Mesenchymal stem cell (in vitro differentiated cells and primary cell): ENCODE measurements around the gene CYP4A22.
A peak's percentile ranks its signal among the peaks of the same experiment; 100 is the strongest.
"Not testable (repeated sequence)": the region's sequence is repeated elsewhere in the genome, so short reads cannot be mapped to it uniquely, and the experiment has no call there.

Experiments
- DNase-seq: peaks from one replicate; pipeline ENCODE4 v3.0.0-alpha.2; 2013
- H2AFZ ChIP-seq: one replicate; pipeline ENCODE4 v1.6.1; 2013; ENCODE audit warnings: low read depth, mild to moderate bottlenecking, control low read depth, inconsistent platforms, low read length, moderate library complexity
- H2AK5ac ChIP-seq: 2 replicates; pipeline ENCODE4 v1.6.1; 2013; ENCODE audit warnings: low read length, moderate library complexity, mild to moderate bottlenecking, inconsistent platforms; ENCODE audit not compliant: severe bottlenecking
- H2BK120ac ChIP-seq: one replicate; pipeline ENCODE4 v1.6.1; 2013; ENCODE audit warnings: low read depth, mild to moderate bottlenecking, inconsistent platforms, low read length, moderate library complexity
- H2BK12ac ChIP-seq, 2 experiments: one replicate each; pipeline ENCODE4 v1.6.1; 2013; ENCODE audit warnings: inconsistent platforms in 2 of 2, low read length in 2 of 2, mild to moderate bottlenecking in 2 of 2, moderate library complexity in 2 of 2, control low read depth in 1 of 2
- H2BK15ac ChIP-seq: one replicate; pipeline ENCODE4 v1.6.1; 2013; ENCODE audit warnings: mild to moderate bottlenecking, low read depth, inconsistent platforms; ENCODE audit not compliant: poor library complexity, severe bottlenecking
- H2BK5ac ChIP-seq: 2 replicates; pipeline ENCODE4 v1.6.1; 2013; ENCODE audit warnings: low read depth, mild to moderate bottlenecking, low read length, control low read depth, inconsistent platforms; ENCODE audit not compliant: poor library complexity, severe bottlenecking
- H3K14ac ChIP-seq, 2 experiments: one replicate each; pipeline ENCODE4 v1.6.1; 2013; ENCODE audit warnings: inconsistent platforms in 2 of 2, low read length in 2 of 2, control low read depth in 1 of 2, mild to moderate bottlenecking in 1 of 2, moderate library complexity in 1 of 2
- H3K18ac ChIP-seq, 2 experiments: one replicate each; pipeline ENCODE4 v1.6.1; 2013; ENCODE audit warnings: inconsistent platforms in 2 of 2, low read length in 2 of 2, control low read depth in 1 of 2, low read depth in 1 of 2, mild to moderate bottlenecking in 1 of 2
- H3K23ac ChIP-seq, 2 experiments: one replicate each; pipeline ENCODE4 v1.6.1; 2013; ENCODE audit warnings: inconsistent platforms in 2 of 2, low read length in 2 of 2, mild to moderate bottlenecking in 2 of 2, moderate library complexity in 2 of 2, control low read depth in 1 of 2
- H3K27ac ChIP-seq: 2 replicates; pipeline ENCODE4 v1.5.1; 2013; ENCODE audit warnings: mild to moderate bottlenecking, moderate library complexity, low read length, control low read depth, inconsistent platforms; ENCODE audit not compliant: poor library complexity, severe bottlenecking
- H3K27me3 ChIP-seq, 2 experiments: 2 replicates each; pipeline versions ENCODE4 v1.6.1 to v1.7.0; 2013; ENCODE audit warnings: low read length in 2 of 2, mild to moderate bottlenecking in 2 of 2, moderate library complexity in 2 of 2, control low read depth in 1 of 2, inconsistent platforms in 1 of 2; ENCODE audit not compliant: control insufficient read depth in 1 of 2, insufficient read depth in 1 of 2
- H3K36me3 ChIP-seq, 2 experiments: 2 replicates each; pipeline versions ENCODE4 v1.6.1 to v1.7.0; 2013; ENCODE audit warnings: low read length in 2 of 2, control low read depth in 1 of 2, inconsistent platforms in 1 of 2, low read depth in 1 of 2, mild to moderate bottlenecking in 1 of 2; ENCODE audit not compliant: insufficient read depth in 2 of 2, control insufficient read depth in 1 of 2
- H3K4ac ChIP-seq, 2 experiments: one replicate each; pipeline ENCODE4 v1.6.1; 2013; ENCODE audit warnings: inconsistent platforms in 2 of 2, low read length in 2 of 2, mild to moderate bottlenecking in 2 of 2, moderate library complexity in 2 of 2, control low read depth in 1 of 2, low read depth in 1 of 2
- H3K4me1 ChIP-seq: 2 replicates; pipeline ENCODE4 v1.6.1; 2013; ENCODE audit warnings: low read depth, low read length, control low read depth; ENCODE audit not compliant: control insufficient read depth, insufficient read depth
- H3K4me2 ChIP-seq: 2 replicates; pipeline ENCODE4 v1.6.1; 2013; ENCODE audit warnings: low read length, mild to moderate bottlenecking, inconsistent platforms; ENCODE audit not compliant: poor library complexity, severe bottlenecking
- H3K4me3 ChIP-seq, 2 experiments: 2 replicates each; pipeline versions ENCODE4 v1.5.1 to v1.7.0; 2013; ENCODE audit warnings: low read length in 2 of 2, mild to moderate bottlenecking in 2 of 2, control low read depth in 1 of 2, low read depth in 1 of 2; ENCODE audit not compliant: insufficient read depth in 1 of 2
- H3K79me1 ChIP-seq: replicated peaks from 2 replicates; pipeline ENCODE4 v1.6.1; 2013; ENCODE audit warnings: mild to moderate bottlenecking, control low read depth, low read length, inconsistent platforms; ENCODE audit not compliant: poor library complexity, severe bottlenecking
- H3K9ac ChIP-seq: 2 replicates; pipeline ENCODE4 v1.7.0; 2013; ENCODE audit warnings: mild to moderate bottlenecking, low read length, moderate library complexity
- H3K9me3 ChIP-seq: 2 replicates; pipeline ENCODE4 v1.7.0; 2013; ENCODE audit warnings: mild to moderate bottlenecking, low read length; ENCODE audit not compliant: control insufficient read depth
- H4K8ac ChIP-seq: one replicate; pipeline ENCODE4 v1.6.1; 2013; ENCODE audit warnings: inconsistent platforms, mild to moderate bottlenecking, low read length, moderate library complexity
- H4K91ac ChIP-seq: one replicate; pipeline ENCODE4 v1.6.1; 2013; ENCODE audit warnings: mild to moderate bottlenecking, low read length, inconsistent platforms
- WGBS: methylation state at CpG from one replicate; pipeline ENCODE4 v1.1.7; 2013; ENCODE audit warnings: mixed read lengths; 5-methylcytosine and 5-hydroxymethylcytosine counted together

CYP4A22 gene

GRCh38 chr1:47190857-47191256, 53.6 kb downstream of the CYP4A22 start:
- no peak overlapping the region for H3K4me3 ChIP-seq
- no peak overlapping the region for H4K8ac ChIP-seq
- H4K91ac ChIP-seq: no peak overlapping the region
- H3K9me3 ChIP-seq: no peaks in the 10 kb centered on the region
- peak overlapping the region; percentile 100 for H2AK5ac ChIP-seq
- H3K14ac ChIP-seq: no peak overlapping the region
- H3K36me3 ChIP-seq: no peaks in the 10 kb centered on the region
- H3K79me1 ChIP-seq: no peaks in the 10 kb centered on the region
- WGBS: 93% methylated on average over 6 of the region's 6 CpGs
- H3K18ac ChIP-seq: no peak overlapping the region
- H3K27me3 ChIP-seq: peaks cover 0 to 21% of the 10 kb centered on the region in 2 experiments
- H2BK5ac ChIP-seq: peak overlapping the region; percentile 88
- DNase-seq: no peak
- no peak overlapping the region for H2AFZ ChIP-seq
- no peak overlapping the region for H3K23ac ChIP-seq
- peaks cover 31% of the 10 kb centered on the region for H3K4me1 ChIP-seq
- no peak overlapping the region for H2BK120ac ChIP-seq
- no peak overlapping the region for H3K4ac ChIP-seq
- no peak overlapping the region for H2BK12ac ChIP-seq
- peak overlapping the region; percentile 81 for H3K27ac ChIP-seq
- H2BK15ac ChIP-seq: no peak overlapping the region
- H3K9ac ChIP-seq: peak overlapping the region; percentile 36
- H3K4me2 ChIP-seq: no peak overlapping the region

DNA sequence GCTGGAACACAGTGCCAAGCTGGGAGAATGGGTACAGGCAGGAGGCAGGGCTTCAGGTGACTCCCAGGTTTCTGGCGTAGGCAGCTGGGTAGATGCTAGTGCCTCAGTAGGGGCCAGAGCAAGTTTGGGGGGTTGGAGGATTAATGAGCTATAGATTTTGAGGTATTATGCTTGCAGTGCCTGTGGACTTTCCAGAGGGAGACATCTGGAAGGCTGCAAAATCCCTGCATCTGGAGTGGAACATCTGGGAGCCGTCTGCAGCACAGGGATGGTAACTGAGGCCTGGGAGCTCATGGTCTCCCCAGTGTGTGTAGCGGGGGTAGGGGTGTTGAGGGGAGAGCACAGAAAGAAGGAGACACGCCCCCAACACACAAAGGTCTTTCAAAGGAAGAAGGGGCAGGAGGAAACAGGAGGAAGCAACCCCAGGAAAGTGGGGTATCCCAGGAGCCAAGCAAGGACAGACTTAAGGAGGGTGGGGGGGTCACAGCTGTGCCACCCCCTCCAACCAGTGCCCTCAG, 54.8 kb downstream of the CYP4A22 start:
- no peak overlapping the region for H2BK15ac ChIP-seq
- no peak overlapping the region for H2AFZ ChIP-seq
- H2AK5ac ChIP-seq: peak overlapping the region; percentile 95
- peaks cover 0 to 21% of the 10 kb centered on the region in 2 experiments for H3K27me3 ChIP-seq
- no peak overlapping the region for H3K9ac ChIP-seq
- H3K18ac ChIP-seq: no peak overlapping the region
- H3K9me3 ChIP-seq: no peaks in the 10 kb centered on the region
- H2BK12ac ChIP-seq: no peak overlapping the region
- no peak overlapping the region for H4K8ac ChIP-seq
- H3K79me1 ChIP-seq: no peaks in the 10 kb centered on the region
- H2BK120ac ChIP-seq: no peak overlapping the region
- no peak overlapping the region for H4K91ac ChIP-seq
- H2BK5ac ChIP-seq: peak overlapping the region; percentile 54
- no peak for DNase-seq
- H3K27ac ChIP-seq: peak overlapping the region; percentile 96
- no peak overlapping the region for H3K4ac ChIP-seq
- no peaks in the 10 kb centered on the region for H3K36me3 ChIP-seq
- H3K14ac ChIP-seq: no peak overlapping the region
- WGBS: 77% methylated on average over 2 of the region's 4 CpGs
- no peak overlapping the region for H3K4me2 ChIP-seq
- H3K4me1 ChIP-seq: peaks cover 31% of the 10 kb centered on the region
- no peak overlapping the region for H3K23ac ChIP-seq
- H3K4me3 ChIP-seq: no peak overlapping the region

GRCh38 chr1:47192458-47193384, 55.5 kb downstream of the CYP4A22 start:
- Histone ChIP-seq H3K14ac (no peak overlapping the region), H3K4me1 (peaks cover 31% of the 10 kb centered on the region), H2AFZ (peak overlapping the region; percentile 5), H4K91ac (no peak overlapping the region), H3K18ac (no peak overlapping the region), H4K8ac (no peak overlapping the region), H3K9me3 (no peaks in the 10 kb centered on the region), H2BK15ac (no peak overlapping the region), H3K4me2 (no peak overlapping the region), H3K79me1 (no peaks in the 10 kb centered on the region), H3K27me3 (peaks cover 0 to 24% of the 10 kb centered on the region in 2 experiments), H2BK12ac (no peak overlapping the region), H3K4me3 (no peak overlapping the region), H3K9ac (peak overlapping the region; percentile 22), H3K23ac (no peak overlapping the region), H2BK120ac (no peak overlapping the region), H3K36me3 (no peaks in the 10 kb centered on the region), H2BK5ac (peak overlapping the region; percentile 46), H2AK5ac (peak overlapping the region; percentile 95), H3K4ac (no peak overlapping the region), H3K27ac (peak overlapping the region; percentile 96)
- 13% methylated on average over 9 of the region's 10 CpGs for WGBS
- DNase-seq: peak; percentile 66

- H2AFZ ChIP-seq, H3K23ac ChIP-seq, H3K36me3 ChIP-seq, DNase-seq, H3K9me3 ChIP-seq, H4K91ac ChIP-seq, H3K4me2 ChIP-seq, H3K18ac ChIP-seq, H3K14ac ChIP-seq, H3K79me1 ChIP-seq, H3K4ac ChIP-seq, H3K9ac ChIP-seq, H2AK5ac ChIP-seq, H4K8ac ChIP-seq, H2BK15ac ChIP-seq, H3K27ac ChIP-seq, H2BK12ac ChIP-seq, H2BK5ac ChIP-seq, H2BK120ac ChIP-seq, H3K4me3 ChIP-seq: not testable (repeated sequence)
- Histone ChIP-seq H3K27me3 (peaks cover 6 to 32% of the 10 kb centered on the region in 2 experiments), H3K4me1 (peaks cover 31% of the 10 kb centered on the region)
- WGBS: 88% methylated on average over 10 of the region's 10 CpGs
Observed at GRCh38 chr1:47193496-47193895, 56.3 kb downstream of the CYP4A22 start.
